HepG2 (cell line): ENCODE measurements around the gene SLC44A4. TPM values are rescaled to one million over a fixed set of nuclear protein-coding genes. Genes with fewer than 3 reads are reported as not detected.

ENCODE experiments used
- ATF6 ChIP-seq: sonication (generic); formaldehyde crosslinking; conservative IDR thresholded peaks from 2 replicates; pipeline ENCODE4 v1.4.0; 2020; ENCODE audit warnings: missing genetic modification reagents
- JUND ChIP-seq: sonication (generic); formaldehyde crosslinking; IDR thresholded peaks from 2 replicates; pipeline ENCODE4 v1.8.0; 2022; ENCODE audit warnings: mild to moderate bottlenecking, missing genetic modification reagents
- MXI1 ChIP-seq: IDR thresholded peaks from 3 replicates; pipeline ENCODE4 v1.6.1; 2012; ENCODE audit warnings: low read depth, low read length, inconsistent platforms, borderline replicate concordance
- NONO ChIP-seq, 2 experiments: fragments of 450-650 bp in 1 of 2; sonication (generic) in 1 of 2; formaldehyde crosslinking in 1 of 2; IDR thresholded peaks in 1 of 2; conservative IDR thresholded peaks in 1 of 2; 2 replicates each; pipeline versions ENCODE4 v1.6.1 to v1.8.0; 2017 to 2022; ENCODE audit warnings: mild to moderate bottlenecking in 1 of 2, missing genetic modification reagents in 1 of 2, moderate library complexity in 1 of 2
- PLSCR1 ChIP-seq: sonication (generic); formaldehyde crosslinking; IDR thresholded peaks from 2 replicates; pipeline ENCODE4 v1.5.0; 2020; ENCODE audit warnings: missing genetic modification reagents, mild to moderate bottlenecking, borderline replicate concordance
- RARG ChIP-seq: sonication (generic); formaldehyde crosslinking; IDR thresholded peaks from 2 replicates; pipeline ENCODE4 v1.4.0; 2020; ENCODE audit warnings: low read depth, mild to moderate bottlenecking, missing genetic modification reagents
- SAP130 ChIP-seq: IDR thresholded peaks from 2 replicates; pipeline ENCODE4 v1.6.1; 2016; ENCODE audit warnings: low read depth
- SOX13 ChIP-seq, 3 experiments: fragments of 450-650 bp in 1 of 3; sonication (generic) in 1 of 3; formaldehyde crosslinking in 1 of 3; IDR thresholded peaks in 2 of 3; conservative IDR thresholded peaks in 1 of 3; 2 replicates each; pipeline versions ENCODE4 v1.5.0 to v1.6.1; 2016 to 2020; ENCODE audit warnings: antibody characterized with exemption in 1 of 3, mild to moderate bottlenecking in 1 of 3, missing compliant biosample characterization in 1 of 3, missing genetic modification reagents in 1 of 3, moderate library complexity in 1 of 3
- TEAD2 ChIP-seq: sonication (generic); formaldehyde crosslinking; IDR thresholded peaks from 2 replicates; pipeline ENCODE4 v1.9.0; 2021; ENCODE audit warnings: missing genetic modification reagents
- THAP9 ChIP-seq: sonication (generic); formaldehyde crosslinking; IDR thresholded peaks from 2 replicates; pipeline ENCODE4; 2020; ENCODE audit warnings: missing genetic modification reagents, mild to moderate bottlenecking, borderline replicate concordance
- TMF1 ChIP-seq: sonication (generic); formaldehyde crosslinking; IDR thresholded peaks from 2 replicates; pipeline ENCODE4 v1.8.1; 2022; ENCODE audit warnings: low read depth, missing genetic modification reagents
- ZMYM4 ChIP-seq: sonication (generic); formaldehyde crosslinking; IDR thresholded peaks from 2 replicates; pipeline ENCODE4 v1.8.1; 2023; ENCODE audit warnings: mild to moderate bottlenecking, missing genetic modification reagents
- ZNF441 ChIP-seq: sonication (generic); formaldehyde crosslinking; IDR thresholded peaks from 2 replicates; pipeline ENCODE4 v1.7.0; 2021; ENCODE audit warnings: missing genetic modification reagents, borderline replicate concordance
- ZNF607 ChIP-seq: sonication (generic); formaldehyde crosslinking; IDR thresholded peaks from 2 replicates; pipeline ENCODE4 v1.5.1; 2020; ENCODE audit warnings: missing genetic modification reagents, mild to moderate bottlenecking, borderline replicate concordance
- ZNF670 ChIP-seq: sonication (generic); formaldehyde crosslinking; IDR thresholded peaks from 2 replicates; pipeline ENCODE4 v1.8.0; 2022; ENCODE audit warnings: mild to moderate bottlenecking, missing genetic modification reagents, borderline replicate concordance
- ZNF703 ChIP-seq: sonication (generic); formaldehyde crosslinking; IDR thresholded peaks from 2 replicates; pipeline ENCODE4 v1.5.1; 2020; ENCODE audit warnings: missing genetic modification reagents, mild to moderate bottlenecking, moderate library complexity, borderline replicate concordance
- ZNF740 ChIP-seq: sonication (generic); formaldehyde crosslinking; IDR thresholded peaks from 2 replicates; pipeline ENCODE4 v1.4.0; 2020; ENCODE audit warnings: missing genetic modification reagents
- ZNF768 ChIP-seq: sonication (generic); formaldehyde crosslinking; IDR thresholded peaks from 2 replicates; pipeline ENCODE4 v1.4.0; 2020; ENCODE audit warnings: missing genetic modification reagents
- ZUFSP ChIP-seq: sonication (generic); formaldehyde crosslinking; IDR thresholded peaks from 2 replicates; pipeline ENCODE4 v1.9.0; 2021; ENCODE audit warnings: missing genetic modification reagents, mild to moderate bottlenecking, borderline replicate concordance
- polyA plus RNA-seq, 8 experiments: library from polyadenylated mRNA; depleted of rRNA in 3 of 8; stranded (reverse) in 7 of 8; unstranded in 1 of 8; fragments of >200 nt; fragmentation: Illumina TruSeq in 4 of 8; extraction: Trizol in 4 of 8; gene quantifications; 2 replicates each; pipeline versions ENCODE4 v1.2.1 to v1.2.3, GENCODE V29; 2011 to 2016; ENCODE audit warnings: low read depth in 4 of 8, missing spikeins in 1 of 8, mixed read lengths in 1 of 8; ENCODE audit not compliant: insufficient read depth in 1 of 8
- total RNA-seq, 5 experiments: library from RNA; depleted of rRNA; stranded (reverse); fragments of >200 nt; fragmentation: Illumina TruSeq; extraction: Trizol; gene quantifications; 2 replicates each; pipeline ENCODE4 v1.2.3, GENCODE V29; 2016; ENCODE audit warnings: low read depth in 1 of 5

The SLC44A4 gene
- total and polyA plus RNA-seq, 2 of the 13 experiments (the other 11 are each of a cell fraction or from before 2014, with no cell fraction given): 3.5 to 5.9 TPM

GRCh38 chr6:31901953-31902643, 23.3 kb upstream of the SLC44A4 start, which contains the start of gene ZBTB12 (continued):
- peak; percentile 87; the same call in 1 of the 3 replicates for TF ChIP-seq MXI1
- TF ChIP-seq PLSCR1 (CRISPR knock-in tag): peak; percentile 23; the same call in 1 of the 2 replicates
- TF ChIP-seq ZUFSP: no peak
- peak; percentile 56; the same call in 1 of the 2 replicates for TF ChIP-seq ZNF607 (CRISPR knock-in tag)
- no peak for TF ChIP-seq TMF1
- TF ChIP-seq ZNF441: peak; percentile 33; the same call in 1 of the 2 replicates
- no peak for TF ChIP-seq ZNF703 (CRISPR knock-in tag)
- no peak for TF ChIP-seq ATF6
- peak; percentile 66; the same call in 1 of the 2 replicates for TF ChIP-seq SAP130 (CRISPR knock-in tag)
- no peak for TF ChIP-seq THAP9 (CRISPR knock-in tag)
- TF ChIP-seq JUND (CRISPR knock-in tag): no peak
- TF ChIP-seq ZNF768 (CRISPR knock-in tag): peak; percentile 72
- TF ChIP-seq TEAD2 (CRISPR knock-in tag): no peak
- no peak for TF ChIP-seq SOX13 (IDR thresholded peaks at IDR 0.05)
- peak in 1 of 2 experiments; percentile 15; a peak in 1 of 4 replicates for TF ChIP-seq SOX13 (CRISPR knock-in tag; conservative IDR thresholded peaks at IDR 0.05 in 1 of 2, IDR thresholded peaks at IDR 0.05 in 1 of 2)
- no peak for TF ChIP-seq RARG
- TF ChIP-seq ZNF740 (CRISPR knock-in tag): peak; percentile 99
- TF ChIP-seq NONO (IDR thresholded peaks at IDR 0.05): no peak
- peak; percentile 94 for TF ChIP-seq NONO (CRISPR knock-in tag; conservative IDR thresholded peaks at IDR 0.05)
- TF ChIP-seq ZNF670: peak; percentile 38; the same call in 1 of the 2 replicates
- TF ChIP-seq ZMYM4 (CRISPR knock-in tag): no peak; the same call in none of the 2 replicates
